Testis (tissue), 3 donors: ENCODE results near the gene IFI44. TPM values are rescaled to one million over a fixed set of nuclear protein-coding genes. Genes with fewer than 3 reads are reported as not detected.

Experiments used
- DNase-seq: peaks from one replicate; pipeline ENCODE4 v3.0.0-alpha.2; 2019
- H3K27ac ChIP-seq, 2 donors: fragments of 200-600 bp; sonication (generic); one replicate each; pipeline ENCODE4 v1.5.1; 2019
- H3K27me3 ChIP-seq: fragments of 200-600 bp; sonication (generic); one replicate; pipeline ENCODE4 v1.5.1; 2019
- H3K36me3 ChIP-seq: fragments of 200-600 bp; sonication (generic); one replicate; pipeline ENCODE4 v1.5.1; 2017; ENCODE audit warnings: low read depth; ENCODE audit errors: missing control alignments
- H3K4me1 ChIP-seq: fragments of 200-600 bp; sonication (generic); one replicate; pipeline ENCODE4 v1.5.1; 2019
- H3K4me3 ChIP-seq, 2 donors: fragments of 200-600 bp; sonication (generic); one replicate each; pipeline ENCODE4 v1.5.1; 2017 to 2019
- H3K9me3 ChIP-seq: fragments of 200-600 bp; sonication (generic); one replicate; pipeline ENCODE4 v1.5.1; 2017
- POLR2A ChIP-seq: fragments of 450-650 bp; IDR thresholded peaks from one replicate; pipeline ENCODE4 v1.6.1; 2017; ENCODE audit warnings: antibody characterized with exemption, mild to moderate bottlenecking, moderate library complexity
- intact Hi-C: fragments of 100-400 bp; cut with DNase I; formaldehyde crosslinking; loops from one replicate; pipeline ENCODE4 v1.15.1; 2023; ENCODE audit warnings: low total_unique reads
- polyA plus RNA-seq: library from polyadenylated mRNA; stranded (reverse); fragments of 350-450 nt; fragmentation: Illumina TruSeq; extraction: RNeasy Lipid Tissue Mini Kit (QIAGEN cat#74804); gene quantifications from one replicate; pipeline ENCODE4 v1.2.3, GENCODE V29; 2014; ENCODE audit warnings: low read depth, low replicate concordance; ENCODE audit not compliant: insufficient read depth
- total RNA-seq, 2 donors: library from RNA; depleted of rRNA; stranded (reverse); fragments of >200 nt; gene quantifications; one replicate each; pipeline ENCODE4 v1.2.3, GENCODE V29; 2016
- TF ChIP-seq, protein P1 (sequence below), 3 experiments: fragments of 450-650 bp in 2 of 3; fragments of 200-600 bp in 1 of 3; sonication (generic) in 1 of 3; IDR thresholded peaks; one replicate each; pipeline ENCODE4 v1.5.1; 2016 to 2019; ENCODE audit warnings: antibody characterized with exemption in 3 of 3, mild to moderate bottlenecking in 2 of 3, moderate library complexity in 1 of 3

Gene IFI44
- total and polyA plus RNA-seq, 3 donors from 2014 or later, result 7.5 to 17.7 (median 12.3) TPM

DNA sequence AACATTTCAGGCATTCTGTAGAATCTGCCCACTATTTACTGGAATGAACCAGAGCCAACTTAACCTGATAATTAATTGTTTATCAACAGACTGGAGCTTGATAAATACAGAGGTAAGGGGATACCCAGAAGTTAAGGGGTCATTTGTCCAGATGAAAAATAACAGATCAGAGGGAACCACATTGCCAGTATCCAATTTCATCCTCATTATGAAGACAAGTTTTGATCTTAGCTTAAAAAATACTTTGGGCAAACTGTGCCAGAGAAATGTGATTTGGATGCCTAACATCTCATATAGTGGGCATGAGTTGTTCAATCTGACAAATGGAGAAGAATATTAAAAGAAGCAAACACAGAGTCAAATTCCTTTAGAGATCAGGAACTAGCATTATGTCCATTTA is 63.7 kb downstream of the IFI44 start:
- no peaks in the 10 kb centered on the region for H3K4me1 ChIP-seq
- H3K27ac ChIP-seq, result no peak overlapping the region
- no peak overlapping the region for H3K4me3 ChIP-seq
- no peaks in the 10 kb centered on the region for H3K27me3 ChIP-seq
- TF ChIP-seq POLR2A, result no peak
- TF ChIP-seq, protein P1, sequence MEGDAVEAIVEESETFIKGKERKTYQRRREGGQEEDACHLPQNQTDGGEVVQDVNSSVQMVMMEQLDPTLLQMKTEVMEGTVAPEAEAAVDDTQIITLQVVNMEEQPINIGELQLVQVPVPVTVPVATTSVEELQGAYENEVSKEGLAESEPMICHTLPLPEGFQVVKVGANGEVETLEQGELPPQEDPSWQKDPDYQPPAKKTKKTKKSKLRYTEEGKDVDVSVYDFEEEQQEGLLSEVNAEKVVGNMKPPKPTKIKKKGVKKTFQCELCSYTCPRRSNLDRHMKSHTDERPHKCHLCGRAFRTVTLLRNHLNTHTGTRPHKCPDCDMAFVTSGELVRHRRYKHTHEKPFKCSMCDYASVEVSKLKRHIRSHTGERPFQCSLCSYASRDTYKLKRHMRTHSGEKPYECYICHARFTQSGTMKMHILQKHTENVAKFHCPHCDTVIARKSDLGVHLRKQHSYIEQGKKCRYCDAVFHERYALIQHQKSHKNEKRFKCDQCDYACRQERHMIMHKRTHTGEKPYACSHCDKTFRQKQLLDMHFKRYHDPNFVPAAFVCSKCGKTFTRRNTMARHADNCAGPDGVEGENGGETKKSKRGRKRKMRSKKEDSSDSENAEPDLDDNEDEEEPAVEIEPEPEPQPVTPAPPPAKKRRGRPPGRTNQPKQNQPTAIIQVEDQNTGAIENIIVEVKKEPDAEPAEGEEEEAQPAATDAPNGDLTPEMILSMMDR (IDR thresholded peaks at IDR 0.05), result no peak
- no peaks in the 10 kb centered on the region for H3K9me3 ChIP-seq
- no peaks in the 10 kb centered on the region for H3K36me3 ChIP-seq
- intact Hi-C loops, result no loop called here
- no peak for DNase-seq

Other genes starting within 250 kb of the IFI44 start
- gene PTGFR, start 158.9 kb upstream of the IFI44 start, total RNA-seq, result under 1 TPM; 0.50 to 0.79 TPM
- 2.9 TPM for gene PTGFR, start 158.9 kb upstream of the IFI44 start, polyA plus RNA-seq
- 10 to 100 TPM; 12.0 to 15.8 TPM for gene IFI44L, start 29.4 kb upstream of the IFI44 start, total RNA-seq
- gene IFI44L, start 29.4 kb upstream of the IFI44 start, polyA plus RNA-seq, result 5.3 TPM